Stimulated activated CD4-positive, alpha-beta T cell treated with anti-CD3 and anti-CD28 coated beads, Interleukin-4, amount 100 ng/mL, for 24 hours (primary cell): ENCODE results near the gene TSHB.
"Not testable (repeated sequence)": the region's sequence is repeated elsewhere in the genome, so short reads cannot be mapped to it uniquely, and the experiment has no call there.

Experiments used
- DNase-seq: peaks from one replicate; pipeline ENCODE4 v3.0.0-alpha.2; 2020

Gene TSHB

GRCh38 chr1:115029526-115029925 lies at the start of gene TSHB:
TSS of gene TSHB (plus strand) at chr1:115029826. CDS start at chr1:115033363, 3,537 bp downstream.
- no peak for DNase-seq

- DNase-seq, result no peak
These were observed 47.4 kb upstream of the TSHB start for GRCh38 chr1:114982251-114982650.

- no peak for DNase-seq
These were observed 43.3 kb upstream of the TSHB start for GRCh38 chr1:114986286-114986685.

- no peak for DNase-seq
These were observed 41.5 kb upstream of the TSHB start for GRCh38 chr1:114988095-114988494.

GRCh38 chr1:114997510-114998289 lies 31.9 kb upstream of the TSHB start:
- DNase-seq, result no peak

GRCh38 chr1:115006191-115006590 lies 23.4 kb upstream of the TSHB start:
- DNase-seq, result no peak

GRCh38 chr1:115012006-115012405 lies 17.6 kb upstream of the TSHB start:
- DNase-seq, result no peak

GRCh38 chr1:115012434-115012833 lies 17.2 kb upstream of the TSHB start:
- DNase-seq, result no peak

- no peak for DNase-seq
These were observed 15.8 kb upstream of the TSHB start for GRCh38 chr1:115013792-115014191.

GRCh38 chr1:115019549-115019948 lies 10.1 kb upstream of the TSHB start:
- DNase-seq, result not testable (repeated sequence)

- DNase-seq, result no peak
These were observed 8.5 kb upstream of the TSHB start for GRCh38 chr1:115021145-115021544.

- no peak for DNase-seq
These were observed 6.0 kb upstream of the TSHB start for GRCh38 chr1:115023593-115023992.

- DNase-seq, result no peak
These were observed 2.0 kb downstream of the TSHB start for GRCh38 chr1:115031595-115031994.

- DNase-seq, result no peak
These were observed 6.0 kb downstream of the TSHB start for GRCh38 chr1:115035652-115036051.

GRCh38 chr1:115036814-115037507 lies 7.3 kb downstream of the TSHB start:
- no peak for DNase-seq

GRCh38 chr1:115040501-115040900 lies 10.9 kb downstream of the TSHB start:
- no peak for DNase-seq

- DNase-seq, result no peak
These were observed 12.0 kb downstream of the TSHB start for GRCh38 chr1:115041654-115042053.

- DNase-seq, result no peak
These were observed 17.1 kb downstream of the TSHB start for GRCh38 chr1:115046751-115047150.

GRCh38 chr1:115051850-115052249 lies 22.2 kb downstream of the TSHB start:
- no peak for DNase-seq

GRCh38 chr1:115052454-115053083 lies 22.9 kb downstream of the TSHB start:
- peak; percentile 62 for DNase-seq

- no peak for DNase-seq
These were observed 26.8 kb downstream of the TSHB start for GRCh38 chr1:115056395-115056798.

- DNase-seq, result no peak
These were observed 28.1 kb downstream of the TSHB start for GRCh38 chr1:115057661-115058254.

- DNase-seq, result no peak
These were observed 29.7 kb downstream of the TSHB start for GRCh38 chr1:115059316-115059715.

- no peak for DNase-seq
These were observed 30.9 kb downstream of the TSHB start for GRCh38 chr1:115060501-115060900.
